Adrenal gland (tissue), 12 donors: Measurements from ENCODE around the gene ACVR1. TPM values are rescaled to one million over a fixed set of nuclear protein-coding genes. Genes with fewer than 3 reads are reported as not detected.

Experiments
- DNase-seq, 7 donors: peaks; one replicate each; pipeline ENCODE4 v3.0.0-alpha.2; 2019 to 2020
- H3K27ac ChIP-seq, 5 donors: fragments of 200-600 bp; sonication (generic) in 4 of 5; 1 replicate in 3 of 5; 2 replicates in 2 of 5; pipeline versions ENCODE4 v1.5.1 to v1.8.0; 2016 to 2020; ENCODE audit warnings: mild to moderate bottlenecking in 1 of 5
- H3K27me3 ChIP-seq: fragments of 200-600 bp; 2 replicates; pipeline ENCODE4 v1.8.0; 2021
- H3K36me3 ChIP-seq, 2 donors: fragments of 200-600 bp; replicated peaks in 1 of 2; 1 replicate in 1 of 2; 2 replicates in 1 of 2; pipeline versions ENCODE4 v1.5.1 to v1.8.0; 2018 to 2022
- H3K4me1 ChIP-seq, 2 donors: fragments of 200-600 bp; replicated peaks in 1 of 2; 1 replicate in 1 of 2; 2 replicates in 1 of 2; pipeline versions ENCODE4 v1.5.1 to v1.8.0; 2018 to 2021
- H3K4me3 ChIP-seq, 4 donors: fragments of 200-600 bp; sonication (generic) in 3 of 4; one replicate each; pipeline ENCODE4 v1.5.1; 2016 to 2018
- H3K9me3 ChIP-seq, 3 donors: fragments of 200-600 bp; sonication (generic) in 1 of 3; replicated peaks in 1 of 3; 1 replicate in 2 of 3; 2 replicates in 1 of 3; pipeline versions ENCODE4 v1.5.1 to v1.8.0; 2016 to 2021
- CTCF ChIP-seq, 6 experiments: fragments of 450-650 bp in 4 of 6; fragments of 200-600 bp in 2 of 6; sonication (generic) in 1 of 6; IDR thresholded peaks; 1 replicate in 5 of 6; 2 replicates in 1 of 6; pipeline versions ENCODE4 v1.5.1 to v1.8.0; 2016 to 2021; ENCODE audit warnings: antibody characterized with exemption in 6 of 6, mild to moderate bottlenecking in 2 of 6, moderate library complexity in 1 of 6
- POLR2A ChIP-seq, 2 donors: fragments of 450-650 bp; IDR thresholded peaks; one replicate each; pipeline ENCODE4 v1.6.1; 2017; ENCODE audit warnings: antibody characterized with exemption in 2 of 2, mild to moderate bottlenecking in 2 of 2, moderate library complexity in 1 of 2
- WGBS, 4 donors: extraction: QIAGEN DNeasy Blood & Tissue Kit in 2 of 4; methylation state at CpG; one replicate each; pipeline versions ENCODE4 v1.1.5 to v1.1.7; 2013 to 2017; 5-methylcytosine and 5-hydroxymethylcytosine counted together
- intact Hi-C, 2 donors: fragments of 100-400 bp; cut with DNase I; formaldehyde crosslinking; loops; one replicate each; pipeline versions ENCODE4 v1.14.1 to v1.15.0; 2022 to 2023
- polyA plus RNA-seq, 3 donors: library from polyadenylated mRNA; stranded (reverse); fragments of 200-250 nt in 2 of 3; fragments of 350-450 nt in 1 of 3; fragmentation: Illumina TruSeq in 1 of 3; extraction: RNeasy Lipid Tissue Mini Kit (QIAGEN cat#74804) in 1 of 3; gene quantifications; one replicate each; pipeline ENCODE4 v1.2.3, GENCODE V29; 2013 to 2014
- total RNA-seq, 9 donors: library from RNA; depleted of rRNA in 4 of 9; stranded (reverse); fragments of >200 nt in 4 of 9; fragments of 120-200 nt in 1 of 9; fragmentation: NEBNext Ultra II Directional in 1 of 9; extraction: Animal tissue kit (Norgen Biotek cat#: 25700) in 1 of 9; gene quantifications; one replicate each; pipeline versions ENCODE4 v1.1.0 to v1.2.4, GENCODE V29; 2013 to 2023
- donor health status: healthy with polysubstance abuse.
- donor health status: Bipolar disorder and iron deficiency.
- donor health status: DM: yes; HTN: yes; CAD: no.
- donor health status: DM: no; HTN: no; CAD: no.
- donor health status: DM: no; HTN: no; CAD: no.
- donor health status: DM: yes; HTN: yes; CAD: no.

Gene ACVR1
- total and polyA plus RNA-seq, 12 donors, result 4.6 to 25.0 (median 16.0) TPM

GRCh38 chr2:157867703-157868102 is 8.4 kb downstream of the ACVR1 start:
- TF ChIP-seq POLR2A (IDR thresholded peaks at IDR 0.05) (no peak), CTCF (IDR thresholded peaks at IDR 0.05) (no peak)
- Histone ChIP-seq H3K27ac (no peak overlapping the region), H3K36me3 (no peaks in the 10 kb centered on the region), H3K9me3 (no peaks in the 10 kb centered on the region), H3K27me3 (no peaks in the 10 kb centered on the region), H3K4me1 (peaks cover 0 to 14% of the 10 kb centered on the region in 2 donors), H3K4me3 (no peak overlapping the region)
- intact Hi-C loops, result no loop called here
- DNase-seq, result no peak

- H3K27ac ChIP-seq, result no peak overlapping the region
- intact Hi-C loops, result no loop called here
- no peaks in the 10 kb centered on the region for H3K9me3 ChIP-seq
- H3K27me3 ChIP-seq, result no peaks in the 10 kb centered on the region
- DNase-seq, result no peak
- 71 to 77% (median 73%) methylated on average over 4 of the region's 4 CpGs for WGBS, 4 donors
- H3K4me1 ChIP-seq, result peaks cover 0 to 14% of the 10 kb centered on the region in 2 donors
- H3K36me3 ChIP-seq, result no peaks in the 10 kb centered on the region
- H3K4me3 ChIP-seq, result no peak overlapping the region
- TF ChIP-seq CTCF (IDR thresholded peaks at IDR 0.05) (no peak), POLR2A (IDR thresholded peaks at IDR 0.05) (no peak)
Measured at GRCh38 chr2:157866666-157867642, 9.2 kb downstream of the ACVR1 start.

GRCh38 chr2:157866202-157866601 is 9.9 kb downstream of the ACVR1 start:
- DNase-seq, result peak in 1 of 7 donors; percentile 9
- TF ChIP-seq CTCF (IDR thresholded peaks at IDR 0.05) (no peak), POLR2A (IDR thresholded peaks at IDR 0.05) (no peak)
- H3K27ac ChIP-seq, result no peak overlapping the region
- H3K4me3 ChIP-seq, result no peak overlapping the region
- no peaks in the 10 kb centered on the region for H3K36me3 ChIP-seq
- H3K27me3 ChIP-seq, result no peaks in the 10 kb centered on the region
- WGBS, 4 donors, result 41 to 59% (median 53%) methylated on average over 3 of the region's 3 CpGs
- intact Hi-C loops, result no loop called here
- no peaks in the 10 kb centered on the region for H3K9me3 ChIP-seq
- peaks cover 0 to 14% of the 10 kb centered on the region in 2 donors for H3K4me1 ChIP-seq

- Histone ChIP-seq H3K27ac (no peak overlapping the region), H3K36me3 (no peaks in the 10 kb centered on the region), H3K27me3 (no peaks in the 10 kb centered on the region), H3K9me3 (no peaks in the 10 kb centered on the region), H3K4me3 (no peak overlapping the region), H3K4me1 (peaks cover 0 to 14% of the 10 kb centered on the region in 2 donors)
- WGBS, 4 donors, result 94 to 97% (median 96%) methylated on average over 2 of the region's 2 CpGs
- DNase-seq, result no peak
- TF ChIP-seq POLR2A (IDR thresholded peaks at IDR 0.05), result no peak
- TF ChIP-seq CTCF (IDR thresholded peaks at IDR 0.05), result no peak
- intact Hi-C loops, result no loop called here
Measured at GRCh38 chr2:157864857-157865430, 11.2 kb downstream of the ACVR1 start.
